ENCODE results near the gene MST1. TPM values are rescaled to one million over a fixed set of nuclear protein-coding genes. Genes with fewer than 3 reads are reported as not detected.

MST1 gene
- total and polyA plus RNA-seq, 9 of the 15 experiments (the other 6 are each of a cell fraction or from before 2014, with no cell fraction given) = 0.08 to 1.8 (median 0.40) TPM

DNA sequence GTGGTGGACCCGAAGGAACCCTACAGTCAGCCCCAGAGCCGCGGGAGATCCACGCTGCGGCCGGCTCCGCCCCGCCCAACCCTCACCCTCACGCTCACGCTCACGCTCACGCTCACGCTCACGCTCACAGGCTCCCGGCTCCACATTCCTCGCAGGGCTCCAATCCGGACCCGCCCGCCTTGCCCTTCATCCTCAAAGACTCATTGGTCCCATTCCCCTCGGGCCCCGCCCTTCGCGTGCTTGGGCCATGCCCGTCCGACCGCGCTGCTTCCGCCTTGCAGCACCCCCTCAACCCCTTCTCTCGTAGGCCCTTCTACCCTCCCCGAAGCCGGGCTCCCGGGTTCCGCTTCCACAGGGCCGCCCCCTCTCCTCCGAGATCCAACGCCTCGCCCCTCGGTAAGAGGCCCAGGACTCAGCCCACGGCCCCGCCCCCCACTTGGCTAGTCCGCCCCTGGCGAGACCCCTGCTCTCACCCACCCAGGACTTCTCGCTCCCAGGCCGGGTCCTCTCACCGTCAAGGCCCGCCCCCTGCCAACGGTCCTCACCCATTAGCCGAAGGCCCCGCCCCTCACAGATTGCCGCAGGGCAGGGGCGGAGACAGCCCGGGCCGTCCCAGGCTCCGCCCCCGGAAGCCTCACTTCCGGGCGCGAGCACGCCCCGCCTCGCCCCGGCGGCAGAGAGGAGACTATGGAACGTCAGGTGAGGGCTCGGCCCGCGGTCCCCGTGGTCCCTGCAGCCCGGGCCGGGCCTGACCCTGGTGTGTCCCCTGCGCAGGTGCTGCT is 15.4 kb downstream of the MST1 start, which contains the start of gene APEH (continued):
- TF ChIP-seq EGR1 (conservative IDR thresholded peaks at IDR 0.05) (peak; percentile 66), POLR2G (IDR thresholded peaks at IDR 0.05; ENCODE audit: low read depth, low read length) (peak; percentile 91), HNRNPLL (IDR thresholded peaks at IDR 0.05; ENCODE audit: low read depth, low read length, poor library complexity, severe bottlenecking) (peak; percentile 20), ZNF174 (CRISPR knock-in tag; IDR thresholded peaks at IDR 0.05) (no peak), POLR2A (conservative IDR thresholded peaks at IDR 0.05) (peak; percentile 80), ARNT (IDR thresholded peaks at IDR 0.05) (no peak), NONO (IDR thresholded peaks at IDR 0.05; ENCODE audit: low read depth in 2 of 2, low read length in 1 of 2) (0 out of 4 replicates have a peak, but pooled peaks of 1 of the 2 experiments have one; percentile 23), SIN3B (IDR thresholded peaks at IDR 0.05; ENCODE audit: low read depth) (peak; percentile 25; the same call in 1 of the 2 replicates), MTA3 (IDR thresholded peaks at IDR 0.05; ENCODE audit: borderline replicate concordance) (0 out of 2 replicates have a peak, but pooled peaks have one; percentile 11)
- TF ChIP-seq, protein P1, sequence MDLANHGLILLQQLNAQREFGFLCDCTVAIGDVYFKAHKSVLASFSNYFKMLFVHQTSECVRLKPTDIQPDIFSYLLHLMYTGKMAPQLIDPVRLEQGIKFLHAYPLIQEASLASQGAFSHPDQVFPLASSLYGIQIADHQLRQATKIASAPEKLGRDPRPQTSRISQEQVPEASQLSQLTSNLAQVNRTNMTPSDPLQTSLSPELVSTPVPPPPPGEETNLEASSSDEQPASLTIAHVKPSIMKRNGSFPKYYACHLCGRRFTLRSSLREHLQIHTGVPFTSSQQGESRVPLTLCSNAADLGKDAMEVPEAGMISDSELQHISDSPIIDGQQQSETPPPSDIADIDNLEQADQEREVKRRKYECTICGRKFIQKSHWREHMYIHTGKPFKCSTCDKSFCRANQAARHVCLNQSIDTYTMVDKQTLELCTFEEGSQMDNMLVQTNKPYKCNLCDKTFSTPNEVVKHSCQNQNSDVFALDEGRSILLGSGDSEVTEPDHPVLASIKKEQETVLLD (IDR thresholded peaks at IDR 0.05) = peak; percentile 84
- TF ChIP-seq, protein P2, sequence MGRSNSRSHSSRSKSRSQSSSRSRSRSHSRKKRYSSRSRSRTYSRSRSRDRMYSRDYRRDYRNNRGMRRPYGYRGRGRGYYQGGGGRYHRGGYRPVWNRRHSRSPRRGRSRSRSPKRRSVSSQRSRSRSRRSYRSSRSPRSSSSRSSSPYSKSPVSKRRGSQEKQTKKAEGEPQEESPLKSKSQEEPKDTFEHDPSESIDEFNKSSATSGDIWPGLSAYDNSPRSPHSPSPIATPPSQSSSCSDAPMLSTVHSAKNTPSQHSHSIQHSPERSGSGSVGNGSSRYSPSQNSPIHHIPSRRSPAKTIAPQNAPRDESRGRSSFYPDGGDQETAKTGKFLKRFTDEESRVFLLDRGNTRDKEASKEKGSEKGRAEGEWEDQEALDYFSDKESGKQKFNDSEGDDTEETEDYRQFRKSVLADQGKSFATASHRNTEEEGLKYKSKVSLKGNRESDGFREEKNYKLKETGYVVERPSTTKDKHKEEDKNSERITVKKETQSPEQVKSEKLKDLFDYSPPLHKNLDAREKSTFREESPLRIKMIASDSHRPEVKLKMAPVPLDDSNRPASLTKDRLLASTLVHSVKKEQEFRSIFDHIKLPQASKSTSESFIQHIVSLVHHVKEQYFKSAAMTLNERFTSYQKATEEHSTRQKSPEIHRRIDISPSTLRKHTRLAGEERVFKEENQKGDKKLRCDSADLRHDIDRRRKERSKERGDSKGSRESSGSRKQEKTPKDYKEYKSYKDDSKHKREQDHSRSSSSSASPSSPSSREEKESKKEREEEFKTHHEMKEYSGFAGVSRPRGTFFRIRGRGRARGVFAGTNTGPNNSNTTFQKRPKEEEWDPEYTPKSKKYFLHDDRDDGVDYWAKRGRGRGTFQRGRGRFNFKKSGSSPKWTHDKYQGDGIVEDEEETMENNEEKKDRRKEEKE (IDR thresholded peaks at IDR 0.05; ENCODE audit: borderline replicate concordance in 1 of 2, control insufficient read depth in 1 of 2, low read depth in 2 of 2, low read length in 1 of 2) = peak in 1 of 2 experiments; percentile 68; a peak in 1 of 4 replicates
- TF ChIP-seq, protein P3, sequence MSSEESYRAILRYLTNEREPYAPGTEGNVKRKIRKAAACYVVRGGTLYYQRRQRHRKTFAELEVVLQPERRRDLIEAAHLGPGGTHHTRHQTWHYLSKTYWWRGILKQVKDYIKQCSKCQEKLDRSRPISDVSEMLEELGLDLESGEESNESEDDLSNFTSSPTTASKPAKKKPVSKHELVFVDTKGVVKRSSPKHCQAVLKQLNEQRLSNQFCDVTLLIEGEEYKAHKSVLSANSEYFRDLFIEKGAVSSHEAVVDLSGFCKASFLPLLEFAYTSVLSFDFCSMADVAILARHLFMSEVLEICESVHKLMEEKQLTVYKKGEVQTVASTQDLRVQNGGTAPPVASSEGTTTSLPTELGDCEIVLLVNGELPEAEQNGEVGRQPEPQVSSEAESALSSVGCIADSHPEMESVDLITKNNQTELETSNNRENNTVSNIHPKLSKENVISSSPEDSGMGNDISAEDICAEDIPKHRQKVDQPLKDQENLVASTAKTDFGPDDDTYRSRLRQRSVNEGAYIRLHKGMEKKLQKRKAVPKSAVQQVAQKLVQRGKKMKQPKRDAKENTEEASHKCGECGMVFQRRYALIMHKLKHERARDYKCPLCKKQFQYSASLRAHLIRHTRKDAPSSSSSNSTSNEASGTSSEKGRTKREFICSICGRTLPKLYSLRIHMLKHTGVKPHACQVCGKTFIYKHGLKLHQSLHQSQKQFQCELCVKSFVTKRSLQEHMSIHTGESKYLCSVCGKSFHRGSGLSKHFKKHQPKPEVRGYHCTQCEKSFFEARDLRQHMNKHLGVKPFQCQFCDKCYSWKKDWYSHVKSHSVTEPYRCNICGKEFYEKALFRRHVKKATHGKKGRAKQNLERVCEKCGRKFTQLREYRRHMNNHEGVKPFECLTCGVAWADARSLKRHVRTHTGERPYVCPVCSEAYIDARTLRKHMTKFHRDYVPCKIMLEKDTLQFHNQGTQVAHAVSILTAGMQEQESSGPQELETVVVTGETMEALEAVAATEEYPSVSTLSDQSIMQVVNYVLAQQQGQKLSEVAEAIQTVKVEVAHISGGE (CRISPR knock-in tag; IDR thresholded peaks at IDR 0.05) = peak; percentile 86 to 97 (median 94); a peak in 5 of 6 replicates
- TF ChIP-seq, protein P4, sequence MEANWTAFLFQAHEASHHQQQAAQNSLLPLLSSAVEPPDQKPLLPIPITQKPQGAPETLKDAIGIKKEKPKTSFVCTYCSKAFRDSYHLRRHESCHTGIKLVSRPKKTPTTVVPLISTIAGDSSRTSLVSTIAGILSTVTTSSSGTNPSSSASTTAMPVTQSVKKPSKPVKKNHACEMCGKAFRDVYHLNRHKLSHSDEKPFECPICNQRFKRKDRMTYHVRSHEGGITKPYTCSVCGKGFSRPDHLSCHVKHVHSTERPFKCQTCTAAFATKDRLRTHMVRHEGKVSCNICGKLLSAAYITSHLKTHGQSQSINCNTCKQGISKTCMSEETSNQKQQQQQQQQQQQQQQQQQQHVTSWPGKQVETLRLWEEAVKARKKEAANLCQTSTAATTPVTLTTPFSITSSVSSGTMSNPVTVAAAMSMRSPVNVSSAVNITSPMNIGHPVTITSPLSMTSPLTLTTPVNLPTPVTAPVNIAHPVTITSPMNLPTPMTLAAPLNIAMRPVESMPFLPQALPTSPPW (CRISPR knock-in tag; IDR thresholded peaks at IDR 0.05) = peak; percentile 84
- TF ChIP-seq, protein P5, sequence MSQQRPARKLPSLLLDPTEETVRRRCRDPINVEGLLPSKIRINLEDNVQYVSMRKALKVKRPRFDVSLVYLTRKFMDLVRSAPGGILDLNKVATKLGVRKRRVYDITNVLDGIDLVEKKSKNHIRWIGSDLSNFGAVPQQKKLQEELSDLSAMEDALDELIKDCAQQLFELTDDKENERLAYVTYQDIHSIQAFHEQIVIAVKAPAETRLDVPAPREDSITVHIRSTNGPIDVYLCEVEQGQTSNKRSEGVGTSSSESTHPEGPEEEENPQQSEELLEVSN (IDR thresholded peaks at IDR 0.05; ENCODE audit: borderline replicate concordance in 1 of 2, extremely low read depth in 1 of 2, insufficient read depth in 1 of 2, insufficient read length in 1 of 2, low read depth in 1 of 2, low read length in 1 of 2, poor library complexity in 1 of 2, severe bottlenecking in 1 of 2) = peak; percentile 68 to 81
